ENCODE data around the gene RAD51C.
"Not testable (repeated sequence)": the region's sequence is repeated elsewhere in the genome, so short reads cannot be mapped to it uniquely, and the experiment has no call there.

The RAD51C gene

DNA sequence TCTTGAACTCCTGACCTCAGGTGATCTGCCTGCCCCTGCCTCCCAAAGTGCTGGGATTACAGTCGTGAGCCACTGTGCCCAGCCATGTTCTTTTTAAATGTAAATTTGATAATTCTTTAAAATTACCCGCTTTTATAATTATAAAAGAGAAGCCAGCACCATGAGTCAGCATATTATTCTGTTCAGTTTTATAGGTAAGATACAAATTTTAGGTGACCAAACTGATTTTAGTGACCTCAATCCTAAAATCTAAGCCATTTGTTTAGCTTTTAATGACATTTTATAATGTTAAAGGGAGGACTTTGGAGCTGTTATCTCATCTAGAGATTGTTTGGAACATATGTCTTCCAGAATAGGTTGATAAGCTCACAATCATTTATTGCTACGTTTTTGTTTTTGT is 42.4 kb downstream of the RAD51C start:
- DNase-seq = no peak
- Histone ChIP-seq H3K27me3 (replicated peaks) (no peaks in the 10 kb centered on the region), H3K36me3 (replicated peaks) (no peaks in the 10 kb centered on the region), H3K4me3 (ENCODE audit: low read depth, low read length) (no peak overlapping the region), H3K27ac (no peak overlapping the region)
- in situ Hi-C loops (cut with HindIII; ENCODE audit: low pct_ligation_motif_present, low sequenced_read_pairs) = no loop called here
- TF ChIP-seq, protein P1, sequence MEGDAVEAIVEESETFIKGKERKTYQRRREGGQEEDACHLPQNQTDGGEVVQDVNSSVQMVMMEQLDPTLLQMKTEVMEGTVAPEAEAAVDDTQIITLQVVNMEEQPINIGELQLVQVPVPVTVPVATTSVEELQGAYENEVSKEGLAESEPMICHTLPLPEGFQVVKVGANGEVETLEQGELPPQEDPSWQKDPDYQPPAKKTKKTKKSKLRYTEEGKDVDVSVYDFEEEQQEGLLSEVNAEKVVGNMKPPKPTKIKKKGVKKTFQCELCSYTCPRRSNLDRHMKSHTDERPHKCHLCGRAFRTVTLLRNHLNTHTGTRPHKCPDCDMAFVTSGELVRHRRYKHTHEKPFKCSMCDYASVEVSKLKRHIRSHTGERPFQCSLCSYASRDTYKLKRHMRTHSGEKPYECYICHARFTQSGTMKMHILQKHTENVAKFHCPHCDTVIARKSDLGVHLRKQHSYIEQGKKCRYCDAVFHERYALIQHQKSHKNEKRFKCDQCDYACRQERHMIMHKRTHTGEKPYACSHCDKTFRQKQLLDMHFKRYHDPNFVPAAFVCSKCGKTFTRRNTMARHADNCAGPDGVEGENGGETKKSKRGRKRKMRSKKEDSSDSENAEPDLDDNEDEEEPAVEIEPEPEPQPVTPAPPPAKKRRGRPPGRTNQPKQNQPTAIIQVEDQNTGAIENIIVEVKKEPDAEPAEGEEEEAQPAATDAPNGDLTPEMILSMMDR (IDR thresholded peaks at IDR 0.05; ENCODE audit: low read depth, low read length, missing control alignments) = no peak

DNA sequence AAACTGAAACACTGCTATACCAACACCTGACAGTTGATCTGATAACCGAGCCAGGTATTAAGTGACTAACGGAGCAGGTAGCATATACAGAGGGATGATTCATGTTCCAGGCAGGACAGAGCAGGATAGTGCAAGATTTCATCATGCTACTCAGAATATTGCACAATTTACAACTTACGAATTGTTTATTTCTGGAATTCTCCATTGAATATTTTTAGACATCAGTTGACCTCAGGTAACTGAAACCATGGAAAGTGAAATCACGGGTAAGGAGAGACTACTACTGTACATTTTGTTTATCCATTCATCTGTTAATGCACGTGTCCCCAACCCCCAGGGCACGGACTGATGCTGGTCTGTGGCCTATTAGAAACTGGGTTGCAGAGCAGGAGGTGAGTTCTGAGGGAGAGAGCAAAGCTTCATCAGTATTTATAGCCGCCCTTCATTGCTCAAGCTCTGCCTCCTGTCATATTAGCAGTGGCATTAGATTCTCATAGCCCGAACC is 48.8 kb downstream of the RAD51C start:
- in situ Hi-C loops (cut with HindIII; ENCODE audit: low pct_ligation_motif_present, low sequenced_read_pairs) = no loop called here
- DNase-seq = no peak
- no peak overlapping the region for H3K27ac ChIP-seq
- H3K36me3 ChIP-seq (replicated peaks) = no peaks in the 10 kb centered on the region
- no peak overlapping the region for H3K4me3 ChIP-seq (ENCODE audit: low read depth, low read length)
- H3K27me3 ChIP-seq (replicated peaks) = no peaks in the 10 kb centered on the region
- TF ChIP-seq, protein P1 (IDR thresholded peaks at IDR 0.05; ENCODE audit: low read depth, low read length, missing control alignments) = no peak

DNA sequence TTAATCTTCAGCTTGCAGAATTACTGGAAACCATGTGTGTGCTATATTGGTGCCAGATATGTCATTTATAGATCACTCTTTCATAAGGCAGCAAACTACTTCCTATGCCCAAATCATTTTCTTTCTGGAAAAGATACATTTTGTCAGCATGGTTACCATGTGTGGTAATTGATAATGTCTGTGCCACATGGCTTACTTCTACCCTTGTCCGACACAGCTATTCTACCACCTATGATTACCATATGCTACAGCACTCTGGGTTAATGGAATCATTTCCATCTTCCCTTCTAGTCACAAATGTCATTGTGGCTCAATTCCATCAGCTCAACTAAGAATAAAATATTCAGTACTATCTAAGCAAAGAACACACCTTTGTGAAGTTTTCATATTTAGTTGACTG is 55.3 kb downstream of the RAD51C start:
- TF ChIP-seq, protein P1 (IDR thresholded peaks at IDR 0.05; ENCODE audit: low read depth, low read length, missing control alignments) = no peak
- in situ Hi-C loops (cut with HindIII; ENCODE audit: low pct_ligation_motif_present, low sequenced_read_pairs) = no loop called here
- Histone ChIP-seq H3K27me3 (replicated peaks) (no peaks in the 10 kb centered on the region), H3K27ac (no peak overlapping the region), H3K36me3 (replicated peaks) (no peaks in the 10 kb centered on the region), H3K4me3 (ENCODE audit: low read depth, low read length) (no peak overlapping the region)
- no peak for DNase-seq

DNA sequence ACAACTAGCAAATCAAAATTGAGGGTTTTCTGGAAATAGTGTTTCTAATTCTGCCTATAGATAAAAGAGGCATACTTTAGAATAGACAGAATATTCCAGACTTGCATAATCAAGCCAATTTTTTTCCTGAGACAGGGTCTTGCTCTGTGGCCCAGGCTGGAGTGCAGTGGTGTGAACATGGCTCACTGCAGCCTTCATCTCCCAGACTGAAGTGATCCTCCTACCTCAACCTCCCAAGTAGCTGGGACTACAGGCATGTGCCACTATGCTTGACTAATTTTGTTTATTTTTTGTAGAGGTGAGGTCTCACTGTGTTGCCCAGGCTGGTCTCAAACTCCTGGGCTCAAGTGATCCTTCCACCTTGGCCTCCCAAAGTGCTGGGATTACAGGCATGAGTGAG is 57.2 kb downstream of the RAD51C start:
- in situ Hi-C loops (cut with HindIII; ENCODE audit: low pct_ligation_motif_present, low sequenced_read_pairs); H3K4me3 ChIP-seq (ENCODE audit: low read depth, low read length); DNase-seq; H3K27me3 ChIP-seq (replicated peaks); H3K36me3 ChIP-seq (replicated peaks); H3K27ac ChIP-seq: not testable (repeated sequence)

DNA sequence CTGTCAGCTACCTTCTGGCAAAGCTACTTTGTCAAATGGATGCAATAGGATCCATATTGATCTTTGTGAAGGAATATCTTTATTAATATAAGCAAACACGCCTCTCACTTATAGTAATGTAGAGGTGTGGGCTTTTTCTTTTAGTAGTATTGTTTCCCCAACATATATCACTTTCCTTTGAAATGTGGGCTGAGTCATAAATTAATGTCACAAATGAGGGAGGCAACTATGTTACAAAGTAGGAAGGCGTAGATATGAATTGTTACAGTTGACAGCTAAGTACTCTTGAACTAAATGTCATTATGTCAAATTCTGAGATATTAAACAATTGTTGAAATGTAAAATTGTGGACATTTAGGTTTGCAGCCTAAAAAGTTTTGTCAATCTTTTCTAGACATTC is 60.6 kb downstream of the RAD51C start:
- H3K27ac ChIP-seq = no peak overlapping the region
- no peak overlapping the region for H3K4me3 ChIP-seq (ENCODE audit: low read depth, low read length)
- no peaks in the 10 kb centered on the region for H3K36me3 ChIP-seq (replicated peaks)
- in situ Hi-C loops (cut with HindIII; ENCODE audit: low pct_ligation_motif_present, low sequenced_read_pairs) = no loop called here
- no peak for DNase-seq
- no peaks in the 10 kb centered on the region for H3K27me3 ChIP-seq (replicated peaks)
- TF ChIP-seq, protein P1 (IDR thresholded peaks at IDR 0.05; ENCODE audit: low read depth, low read length, missing control alignments) = no peak

DNA sequence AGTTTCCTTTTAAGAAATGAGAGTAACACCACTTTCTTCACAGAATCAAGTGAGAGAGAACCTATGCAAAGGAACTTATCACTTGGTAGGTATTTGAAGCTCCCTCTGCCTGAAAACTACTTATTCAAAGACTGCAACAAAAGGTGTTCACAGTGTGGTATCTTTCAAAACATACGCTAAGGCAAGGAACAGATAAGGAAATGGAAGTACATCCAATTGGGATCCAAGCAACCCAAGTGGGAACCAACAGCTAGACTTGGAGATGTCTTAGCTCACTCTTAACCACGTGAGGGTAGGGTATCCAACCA is 62.8 kb downstream of the RAD51C start:
- Histone ChIP-seq H3K27me3 (replicated peaks) (no peaks in the 10 kb centered on the region), H3K4me3 (ENCODE audit: low read depth, low read length) (peak overlapping the region; percentile 71), H3K36me3 (replicated peaks) (no peaks in the 10 kb centered on the region), H3K27ac (no peak overlapping the region)
- in situ Hi-C loops (cut with HindIII; ENCODE audit: low pct_ligation_motif_present, low sequenced_read_pairs) = no loop called here
- TF ChIP-seq, protein P1 (IDR thresholded peaks at IDR 0.05; ENCODE audit: low read depth, low read length, missing control alignments) = no peak
- no peak for DNase-seq

All from brain microvascular endothelial cell (primary cell).